Psoas muscle (tissue), 8 donors: ENCODE results near the gene PEAR1. TPM values are rescaled to one million over a fixed set of nuclear protein-coding genes. Genes with fewer than 3 reads are reported as not detected.

Source experiments
- ATAC-seq, 4 donors: fragments of 200-7000 bp; cut with Tn5 transposase; one replicate each; pipeline ENCODE4 v1.9.1; 2020; ENCODE audit warnings: moderate library complexity in 3 of 4, mild to moderate bottlenecking in 2 of 4
- DNase-seq, 2 donors: peaks; one replicate each; pipeline ENCODE4 v3.0.0-alpha.2; 2020
- H3K27ac ChIP-seq: fragments of 200-600 bp; one replicate; pipeline ENCODE4 v1.8.0; 2022
- H3K27me3 ChIP-seq, 3 donors: fragments of 200-600 bp in 1 of 3; one replicate each; pipeline versions ENCODE4 v1.6.1 to v1.8.0; 2013 to 2022; ENCODE audit warnings: low read length in 2 of 3, mild to moderate bottlenecking in 2 of 3, moderate library complexity in 1 of 3; ENCODE audit not compliant: insufficient read depth in 3 of 3
- H3K36me3 ChIP-seq, 2 donors: fragments of 200-600 bp in 1 of 2; one replicate each; pipeline versions ENCODE4 v1.6.1 to v1.8.0; 2013 to 2022; ENCODE audit warnings: low read depth in 1 of 2, mild to moderate bottlenecking in 1 of 2, moderate library complexity in 1 of 2; ENCODE audit not compliant: insufficient read depth in 1 of 2
- H3K4me1 ChIP-seq: fragments of 200-600 bp; one replicate; pipeline ENCODE4 v1.8.0; 2022
- H3K4me3 ChIP-seq: fragments of 200-600 bp; one replicate; pipeline ENCODE4 v1.8.0; 2022; ENCODE audit warnings: mild to moderate bottlenecking
- H3K9me3 ChIP-seq: fragments of 200-600 bp; one replicate; pipeline ENCODE4 v1.8.0; 2022
- WGBS, 3 donors: extraction: QIAGEN DNeasy Blood & Tissue Kit; methylation state at CpG; one replicate each; pipeline versions ENCODE4 v1.1.6 to v1.1.7; 2013; 5-methylcytosine and 5-hydroxymethylcytosine counted together
- intact Hi-C, 2 donors: fragments of 100-400 bp; cut with DNase I; formaldehyde crosslinking; loops; one replicate each; pipeline versions ENCODE4 v1.11.0 to v1.14.2; 2022
- polyA plus RNA-seq, 3 donors: library from polyadenylated mRNA; stranded (reverse); fragments of 200-250 nt; gene quantifications; one replicate each; pipeline ENCODE4 v1.2.3, GENCODE V29; 2013
- total RNA-seq, 4 donors: library from RNA; stranded (reverse); fragmentation: NEBNext Ultra II Directional in 2 of 4; extraction: Animal tissue kit (Norgen Biotek cat#: 25700) in 2 of 4; gene quantifications; one replicate each; pipeline versions ENCODE4 v1.2.1 to v1.2.4, GENCODE V29; 2021 to 2023
- TF ChIP-seq, protein P1 (sequence below): fragments of 200-600 bp; IDR thresholded peaks from one replicate; pipeline ENCODE4 v1.8.0; 2022; ENCODE audit warnings: antibody characterized with exemption
- donor health status: healthy with polysubstance abuse.
- donor health status: DM: no; HTN: no; CAD: no; lungs with moderate emphysema.
- donor health status: Bipolar disorder and iron deficiency.
- donor health status: healthy.
- donor health status: DM: yes; HTN: yes; CAD: no.
- donor health status: DM: no; HTN: no; CAD: no.
- donor health status: DM: no; HTN: no; CAD: no.
- donor health status: DM: yes; HTN: yes; CAD: no.

Gene PEAR1
- total and polyA plus RNA-seq, 7 donors, result 2.1 to 7.3 (median 3.8) TPM

DNA sequence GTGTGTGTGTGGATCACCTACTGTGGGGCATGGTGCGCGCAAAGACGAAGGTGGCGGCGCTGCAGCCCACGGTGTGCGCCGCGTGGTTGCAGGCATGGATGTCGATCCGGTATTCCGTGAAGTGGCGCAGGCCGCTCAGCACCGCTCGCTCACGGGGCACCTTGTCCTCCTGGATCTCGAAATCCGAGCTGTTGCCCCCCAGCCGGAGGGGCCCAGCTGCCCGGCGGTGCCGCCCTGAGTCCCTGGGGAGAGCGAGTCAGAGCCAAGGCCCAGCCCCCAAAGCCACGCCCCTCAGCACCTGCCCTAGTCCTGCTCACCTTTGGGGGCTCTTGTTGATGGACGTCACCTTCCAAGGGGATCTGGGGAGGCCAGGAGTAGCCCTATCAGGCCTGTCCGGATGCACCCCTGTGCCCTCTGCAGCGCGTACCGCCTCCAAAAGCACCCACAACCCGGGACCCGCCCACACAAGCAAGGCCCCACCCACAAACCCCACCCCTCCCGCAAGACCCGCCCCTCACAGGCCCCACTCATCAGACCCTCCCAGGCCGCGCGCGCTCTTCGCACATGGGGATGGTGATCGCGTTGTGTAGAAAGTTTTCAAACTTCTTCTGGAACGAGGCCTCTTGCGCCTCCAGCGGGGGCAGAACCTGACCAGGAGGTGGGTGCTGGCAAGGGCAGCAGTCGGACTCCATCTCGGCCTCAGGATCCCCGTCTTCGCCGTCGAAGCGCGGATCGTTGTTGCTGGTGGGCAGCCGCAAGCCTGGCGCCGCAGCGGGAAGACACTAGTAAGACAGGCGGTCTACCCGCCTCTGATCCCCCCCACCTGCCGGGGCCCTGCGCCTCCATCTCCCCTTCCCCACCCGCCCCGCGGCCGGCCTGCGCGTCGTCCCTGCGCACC lies 48.2 kb upstream of the PEAR1 start:
- Histone ChIP-seq H3K4me1 (no peaks in the 10 kb centered on the region), H3K9me3 (no peaks in the 10 kb centered on the region), H3K27ac (no peak overlapping the region), H3K27me3 (peaks cover 0 to 59% (median 26%) of the 10 kb centered on the region in 3 donors), H3K4me3 (peak overlapping the region; percentile 25), H3K36me3 (no peaks in the 10 kb centered on the region)
- peak in 1 of 2 donors; percentile 39 for DNase-seq
- TF ChIP-seq, protein P1, sequence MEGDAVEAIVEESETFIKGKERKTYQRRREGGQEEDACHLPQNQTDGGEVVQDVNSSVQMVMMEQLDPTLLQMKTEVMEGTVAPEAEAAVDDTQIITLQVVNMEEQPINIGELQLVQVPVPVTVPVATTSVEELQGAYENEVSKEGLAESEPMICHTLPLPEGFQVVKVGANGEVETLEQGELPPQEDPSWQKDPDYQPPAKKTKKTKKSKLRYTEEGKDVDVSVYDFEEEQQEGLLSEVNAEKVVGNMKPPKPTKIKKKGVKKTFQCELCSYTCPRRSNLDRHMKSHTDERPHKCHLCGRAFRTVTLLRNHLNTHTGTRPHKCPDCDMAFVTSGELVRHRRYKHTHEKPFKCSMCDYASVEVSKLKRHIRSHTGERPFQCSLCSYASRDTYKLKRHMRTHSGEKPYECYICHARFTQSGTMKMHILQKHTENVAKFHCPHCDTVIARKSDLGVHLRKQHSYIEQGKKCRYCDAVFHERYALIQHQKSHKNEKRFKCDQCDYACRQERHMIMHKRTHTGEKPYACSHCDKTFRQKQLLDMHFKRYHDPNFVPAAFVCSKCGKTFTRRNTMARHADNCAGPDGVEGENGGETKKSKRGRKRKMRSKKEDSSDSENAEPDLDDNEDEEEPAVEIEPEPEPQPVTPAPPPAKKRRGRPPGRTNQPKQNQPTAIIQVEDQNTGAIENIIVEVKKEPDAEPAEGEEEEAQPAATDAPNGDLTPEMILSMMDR, result no peak
- ATAC-seq, result peak in 1 of 4 donors; percentile 15
- WGBS, 3 donors, result 16 to 27% (median 20%) methylated on average over 59 to 69 of the region's 69 CpGs
- intact Hi-C loops, result no loop called here

DNA sequence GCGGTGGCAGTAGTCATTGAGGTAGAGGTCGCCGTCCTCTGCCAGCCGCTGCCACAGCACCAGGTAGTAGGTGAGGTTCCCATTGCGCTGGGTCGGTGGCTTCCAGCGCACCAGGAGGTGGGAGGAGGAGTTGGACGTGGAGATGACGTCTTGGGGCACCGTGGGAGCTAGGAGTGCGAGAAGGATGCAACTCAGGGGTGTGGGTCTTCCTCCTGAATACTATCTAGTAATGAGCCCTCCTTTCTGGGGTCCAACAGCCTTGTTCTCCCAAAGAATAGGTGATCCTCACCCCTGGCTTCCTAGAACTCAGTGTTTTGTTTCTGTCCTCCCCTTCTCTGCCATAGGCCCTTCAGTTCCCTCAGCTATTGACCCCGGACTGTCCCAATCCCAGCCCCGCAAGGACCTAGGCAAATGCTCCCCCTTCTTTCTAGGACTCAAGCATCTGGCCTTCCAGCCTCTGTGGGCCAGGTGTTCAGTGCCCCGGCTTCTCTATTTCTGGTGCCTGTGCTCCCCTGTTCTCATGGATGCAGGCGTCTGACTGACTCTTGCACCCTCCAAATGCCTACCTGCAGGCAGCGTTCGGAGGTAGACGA lies 47.5 kb upstream of the PEAR1 start:
- Histone ChIP-seq H3K36me3 (no peaks in the 10 kb centered on the region), H3K4me3 (no peak overlapping the region), H3K27ac (no peak overlapping the region), H3K9me3 (no peaks in the 10 kb centered on the region), H3K4me1 (no peaks in the 10 kb centered on the region), H3K27me3 (peaks cover 0 to 59% (median 26%) of the 10 kb centered on the region in 3 donors)
- intact Hi-C loops, result no loop called here
- ATAC-seq (no peak), DNase-seq (peak in 1 of 2 donors; percentile 23)
- 55 to 73% (median 68%) methylated on average over 11 to 18 of the region's 18 CpGs for WGBS, 3 donors
- TF ChIP-seq, protein P1, result no peak

DNA sequence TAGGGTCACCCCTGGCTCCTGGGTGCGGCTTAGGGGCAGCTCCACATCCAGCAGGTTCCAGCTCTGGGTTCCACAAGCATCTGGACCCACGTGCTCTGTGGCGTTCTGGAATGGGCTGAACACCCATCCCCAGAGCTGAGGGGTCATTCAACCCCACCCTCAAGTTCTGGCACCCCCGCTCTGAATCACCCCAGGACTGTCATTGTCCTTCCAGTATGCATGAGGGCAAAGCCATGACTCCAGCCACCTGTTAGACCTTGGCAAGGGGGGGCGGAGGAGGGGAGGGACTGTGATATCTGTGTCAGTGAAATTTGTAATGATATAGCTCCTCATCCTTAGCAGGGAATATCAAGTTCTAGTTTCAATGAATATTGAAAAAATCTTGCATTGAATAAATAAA lies 46.9 kb upstream of the PEAR1 start:
- H3K4me1 ChIP-seq, result peaks cover under 1% of the 10 kb centered on the region

DNA sequence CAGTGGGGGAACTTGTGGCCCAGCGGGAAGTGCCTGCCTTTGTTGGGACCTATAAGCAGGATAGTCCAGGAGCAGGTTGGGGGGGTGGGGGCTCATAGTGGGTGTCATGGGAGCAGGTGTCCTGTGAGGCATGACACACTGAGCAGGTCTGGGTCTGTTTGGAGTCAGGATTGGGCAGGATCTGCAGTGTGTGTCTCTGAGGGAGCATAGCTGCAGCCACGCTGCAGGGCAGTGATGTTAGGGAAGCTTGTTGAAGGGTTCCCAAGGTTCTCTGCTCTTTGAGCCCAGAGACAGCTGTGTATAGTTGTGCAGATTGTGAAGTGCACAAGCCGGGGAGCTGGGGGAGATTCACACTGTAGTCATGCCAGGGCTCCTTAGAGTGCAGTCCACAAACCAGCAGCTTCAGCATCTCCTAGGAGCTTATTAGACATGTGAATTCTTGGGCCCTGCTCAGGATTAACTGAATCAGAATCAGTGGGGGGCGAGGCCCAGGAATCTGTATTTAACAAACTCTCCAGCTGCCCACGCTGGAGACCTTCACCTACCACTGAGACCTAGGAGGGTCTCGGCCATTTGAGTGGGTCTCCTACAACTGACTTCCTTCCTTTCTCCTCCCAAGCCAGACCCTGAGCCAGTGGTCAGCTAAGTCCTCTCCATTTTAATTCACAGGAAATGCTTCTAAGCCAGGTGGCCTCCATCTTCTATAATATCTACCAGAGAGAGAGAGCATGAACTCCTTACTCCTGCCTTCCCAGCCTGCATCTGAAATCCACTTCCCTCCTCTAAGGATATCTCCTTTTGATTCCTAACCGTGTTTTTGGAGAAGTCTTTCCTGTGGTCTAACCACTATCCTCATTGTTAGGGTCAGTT lies 45.7 kb upstream of the PEAR1 start:
- no peak for ATAC-seq
- Histone ChIP-seq H3K4me3 (no peak overlapping the region), H3K36me3 (no peaks in the 10 kb centered on the region), H3K27me3 (peaks cover 0 to 52% (median 26%) of the 10 kb centered on the region in 3 donors), H3K9me3 (no peaks in the 10 kb centered on the region), H3K27ac (no peak overlapping the region), H3K4me1 (peaks cover 12% of the 10 kb centered on the region)
- peak in 1 of 2 donors; percentile 9 for DNase-seq
- intact Hi-C loops, result no loop called here
- TF ChIP-seq, protein P1, result no peak
- 73 to 86% (median 80%) methylated on average over 7 of the region's 7 CpGs for WGBS, 3 donors

More for the DNA sequence above, 46.9 kb upstream of the PEAR1 start:
- DNase-seq, result peak in 1 of 2 donors; percentile 31
- Histone ChIP-seq H3K27ac (no peak overlapping the region), H3K27me3 (peaks cover 0 to 59% (median 26%) of the 10 kb centered on the region in 3 donors), H3K9me3 (no peaks in the 10 kb centered on the region), H3K36me3 (no peaks in the 10 kb centered on the region), H3K4me3 (no peak overlapping the region)
- TF ChIP-seq, protein P1, result no peak
- WGBS, 3 donors, result 78 to 86% (median 82%) methylated on average over 5 of the region's 5 CpGs
- intact Hi-C loops, result no loop called here
- ATAC-seq, result no peak
